Esophagus squamous epithelium (tissue), 4 donors: ENCODE results near the gene KCNMA1.

Experiments used
- POLR2A ChIP-seq, 4 donors: fragments of 450-650 bp; IDR thresholded peaks; one replicate each; pipeline ENCODE4 v1.6.1; 2017; ENCODE audit warnings: antibody characterized with exemption in 4 of 4, mild to moderate bottlenecking in 4 of 4, moderate library complexity in 3 of 4
- TF ChIP-seq, protein P1 (sequence below), 6 experiments: fragments of 450-650 bp in 4 of 6; fragments of 200-600 bp in 2 of 6; sonication (generic) in 2 of 6; IDR thresholded peaks; one replicate each; pipeline ENCODE4 v1.5.1; 2016 to 2019; ENCODE audit warnings: antibody characterized with exemption in 6 of 6, mild to moderate bottlenecking in 4 of 6, moderate library complexity in 4 of 6

DNA sequence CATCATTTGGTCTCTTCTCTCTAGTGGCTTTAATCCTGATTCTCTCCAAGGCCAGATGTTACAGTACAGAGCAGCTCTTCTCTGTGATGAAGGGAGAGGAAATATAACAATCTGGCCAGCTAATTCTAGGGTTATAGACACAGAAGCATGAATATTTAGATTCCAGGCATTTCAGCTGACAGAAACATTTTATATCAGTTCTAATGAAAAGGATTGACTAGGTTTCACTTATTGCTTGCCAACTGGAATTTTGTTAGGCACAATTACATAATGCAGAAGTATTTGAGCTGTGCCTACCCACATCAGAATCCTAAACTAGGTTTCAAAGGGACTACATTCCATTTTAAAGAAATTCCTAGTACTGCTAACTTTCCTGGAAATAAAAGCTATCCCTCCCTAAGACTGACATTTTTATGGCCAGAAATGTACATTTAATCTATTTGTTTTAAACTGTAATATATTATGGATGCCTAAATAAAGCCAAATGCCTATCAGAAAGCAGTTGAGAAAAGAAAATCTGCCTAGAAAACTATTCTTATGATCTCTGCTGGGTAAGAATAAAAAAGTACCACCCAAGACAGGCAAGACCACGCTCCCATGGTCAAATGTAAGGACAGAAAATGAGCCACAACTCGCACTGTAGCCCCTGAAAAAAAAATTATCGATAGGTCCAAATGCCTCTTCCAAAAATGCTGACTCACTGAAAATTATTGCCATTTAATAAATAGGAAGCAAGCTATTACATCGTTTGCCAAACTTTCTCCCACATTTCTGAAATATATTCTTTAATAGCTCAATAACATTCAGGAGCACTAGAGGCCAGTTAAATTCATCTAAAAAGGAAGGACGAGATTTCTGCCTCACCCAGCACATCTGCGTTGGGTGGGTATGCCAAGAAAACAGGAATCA, 498.1 kb downstream of the KCNMA1 start:
- TF ChIP-seq, protein P1, sequence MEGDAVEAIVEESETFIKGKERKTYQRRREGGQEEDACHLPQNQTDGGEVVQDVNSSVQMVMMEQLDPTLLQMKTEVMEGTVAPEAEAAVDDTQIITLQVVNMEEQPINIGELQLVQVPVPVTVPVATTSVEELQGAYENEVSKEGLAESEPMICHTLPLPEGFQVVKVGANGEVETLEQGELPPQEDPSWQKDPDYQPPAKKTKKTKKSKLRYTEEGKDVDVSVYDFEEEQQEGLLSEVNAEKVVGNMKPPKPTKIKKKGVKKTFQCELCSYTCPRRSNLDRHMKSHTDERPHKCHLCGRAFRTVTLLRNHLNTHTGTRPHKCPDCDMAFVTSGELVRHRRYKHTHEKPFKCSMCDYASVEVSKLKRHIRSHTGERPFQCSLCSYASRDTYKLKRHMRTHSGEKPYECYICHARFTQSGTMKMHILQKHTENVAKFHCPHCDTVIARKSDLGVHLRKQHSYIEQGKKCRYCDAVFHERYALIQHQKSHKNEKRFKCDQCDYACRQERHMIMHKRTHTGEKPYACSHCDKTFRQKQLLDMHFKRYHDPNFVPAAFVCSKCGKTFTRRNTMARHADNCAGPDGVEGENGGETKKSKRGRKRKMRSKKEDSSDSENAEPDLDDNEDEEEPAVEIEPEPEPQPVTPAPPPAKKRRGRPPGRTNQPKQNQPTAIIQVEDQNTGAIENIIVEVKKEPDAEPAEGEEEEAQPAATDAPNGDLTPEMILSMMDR (IDR thresholded peaks at IDR 0.05) = no peak
- no peak for TF ChIP-seq POLR2A (IDR thresholded peaks at IDR 0.05)
